IMR-90 (cell line): ENCODE results near the gene CNOT3. TPM values are rescaled to one million over a fixed set of nuclear protein-coding genes. Genes with fewer than 3 reads are reported as not detected.

Experiments used
- ATAC-seq: fragments of 200-7000 bp; cut with Tn5 transposase; 2 replicates; pipeline ENCODE4 v1.9.1; 2020; ENCODE audit warnings: low read depth, mild to moderate bottlenecking, moderate library complexity
- BruUV-seq: library from RNA; stranded (reverse); fragments of 400-500 nt; replicated peaks from 2 replicates; lab custom pipeline; 2021; lab: Mats Ljungman, UMichigan
- CTCF ChIA-PET: fragments of 300-600 bp; formaldehyde crosslinking; extraction: SDS; loops from one replicate; lab custom pipeline; 2021; ENCODE audit warnings: antibody characterized with exemption; lab: Yijun Ruan, JAX
- POLR2A ChIA-PET: fragments of 300-600 bp; sonication (Branson Sonifier 250); formaldehyde crosslinking; loops from one replicate; lab custom pipeline; 2022; ENCODE audit warnings: antibody characterized with exemption; ENCODE audit not compliant: unreplicated experiment; lab: Charles Lee
- DNase-seq: peaks from one replicate; pipeline ENCODE4 v3.0.0; 2013
- H2AFZ ChIP-seq: replicated peaks from 2 replicates; pipeline ENCODE3; 2013; ENCODE audit warnings: low read length, mild to moderate bottlenecking; ENCODE audit not compliant: poor library complexity
- H2AK5ac ChIP-seq: 2 replicates; pipeline ENCODE4 v1.6.1; 2013; ENCODE audit warnings: low read depth, low read length, inconsistent platforms
- H2AK9ac ChIP-seq: replicated peaks from 2 replicates; pipeline ENCODE3; 2013; ENCODE audit warnings: mild to moderate bottlenecking, low read depth, low read length, moderate library complexity; ENCODE audit not compliant: poor library complexity
- H2BK120ac ChIP-seq: 2 replicates; pipeline ENCODE4 v1.6.1; 2013; ENCODE audit warnings: low read depth, low read length, inconsistent platforms
- H2BK15ac ChIP-seq: 3 replicates; pipeline ENCODE4 v1.6.1; 2013; ENCODE audit warnings: low read depth, low read length, inconsistent platforms
- H2BK20ac ChIP-seq: 2 replicates; pipeline ENCODE4 v1.6.1; 2013; ENCODE audit warnings: low read depth, mild to moderate bottlenecking, inconsistent platforms, low read length, moderate library complexity
- H2BK5ac ChIP-seq: 2 replicates; pipeline ENCODE4 v1.6.1; 2013; ENCODE audit warnings: mild to moderate bottlenecking, low read depth, low read length, inconsistent platforms; ENCODE audit not compliant: poor library complexity, severe bottlenecking
- H3K14ac ChIP-seq: replicated peaks from 2 replicates; pipeline ENCODE4 v1.6.1; 2013; ENCODE audit warnings: low read depth, low read length, inconsistent platforms
- H3K18ac ChIP-seq: 2 replicates; pipeline ENCODE4 v1.6.1; 2013; ENCODE audit warnings: low read depth, low read length, control low read depth
- H3K23ac ChIP-seq: 2 replicates; pipeline ENCODE4 v1.6.1; 2013; ENCODE audit warnings: low read depth, low read length, inconsistent platforms
- H3K27ac ChIP-seq: 2 replicates; pipeline ENCODE4 v1.5.1; 2013; ENCODE audit warnings: mild to moderate bottlenecking, control low read depth, low read length; ENCODE audit not compliant: insufficient read depth
- H3K27me3 ChIP-seq: 2 replicates; pipeline ENCODE4 v1.6.1; 2013; ENCODE audit warnings: low read length; ENCODE audit not compliant: control insufficient read depth, insufficient read depth
- H3K36me3 ChIP-seq: 2 replicates; pipeline ENCODE4 v1.6.1; 2013; ENCODE audit warnings: low read length, mixed read lengths; ENCODE audit not compliant: control insufficient read depth, insufficient read depth
- H3K4ac ChIP-seq: 2 replicates; pipeline ENCODE4 v1.6.1; 2013; ENCODE audit warnings: low read depth, low read length, inconsistent platforms
- H3K4me1 ChIP-seq: 2 replicates; pipeline ENCODE4 v1.6.1; 2013; ENCODE audit warnings: low read length, mixed read lengths; ENCODE audit not compliant: control insufficient read depth, insufficient read depth
- H3K4me2 ChIP-seq: 2 replicates; pipeline ENCODE4 v1.6.1; 2013; ENCODE audit warnings: low read depth, mild to moderate bottlenecking, control low read depth, low read length, moderate library complexity
- H3K4me3 ChIP-seq: 2 replicates; pipeline ENCODE4 v1.5.1; 2013; ENCODE audit warnings: low read depth, mild to moderate bottlenecking, control low read depth, low read length, moderate library complexity; ENCODE audit not compliant: insufficient read depth
- H3K56ac ChIP-seq: 2 replicates; pipeline ENCODE4 v1.6.1; 2013; ENCODE audit warnings: low read length, inconsistent platforms; ENCODE audit not compliant: insufficient read depth; ENCODE audit errors: extremely low read depth
- H3K79me1 ChIP-seq, 2 experiments: 2 replicates each; pipeline ENCODE4 v1.6.1; 2013; ENCODE audit warnings: low read length in 2 of 2, inconsistent platforms in 1 of 2, low read depth in 1 of 2
- H3K9ac ChIP-seq: 2 replicates; pipeline ENCODE4 v1.6.1; 2013; ENCODE audit warnings: low read depth, low read length, control low read depth
- H3K9me1 ChIP-seq: 2 replicates; pipeline ENCODE4 v1.6.1; 2013; ENCODE audit warnings: low read length, inconsistent platforms; ENCODE audit not compliant: insufficient read depth
- H3K9me3 ChIP-seq: 2 replicates; pipeline ENCODE4 v1.6.1; 2013; ENCODE audit warnings: low read length; ENCODE audit not compliant: control insufficient read depth, insufficient read depth
- H4K20me1 ChIP-seq: 2 replicates; pipeline ENCODE4 v1.6.1; 2013; ENCODE audit warnings: low read length, inconsistent platforms; ENCODE audit not compliant: insufficient read depth
- H4K5ac ChIP-seq: 2 replicates; pipeline ENCODE4 v1.6.1; 2013; ENCODE audit warnings: mild to moderate bottlenecking, low read depth, low read length, control low read depth
- H4K8ac ChIP-seq, 2 experiments: 2 replicates each; pipeline ENCODE4 v1.6.1; 2013; ENCODE audit warnings: low read depth in 2 of 2, low read length in 2 of 2, control low read depth in 1 of 2, inconsistent platforms in 1 of 2
- H4K91ac ChIP-seq: 2 replicates; pipeline ENCODE4 v1.6.1; 2013; ENCODE audit warnings: low read depth, low read length, inconsistent platforms; ENCODE audit not compliant: insufficient read depth
- FOS ChIP-seq: fragments of 150-350 bp; IDR thresholded peaks from 2 replicates; pipeline ENCODE4 v1.6.1; 2016; ENCODE audit warnings: low read depth, low read length
- MAZ ChIP-seq: IDR thresholded peaks from 2 replicates; pipeline ENCODE4 v1.6.1; 2012; ENCODE audit warnings: low read depth, mild to moderate bottlenecking, low read length, improper control_type of control experiment, moderate library complexity, borderline replicate concordance
- MXI1 ChIP-seq: IDR thresholded peaks from 2 replicates; pipeline ENCODE4 v1.6.1; 2012; ENCODE audit warnings: low read depth, mild to moderate bottlenecking, low read length, moderate library complexity, borderline replicate concordance
- NFE2L2 ChIP-seq: fragments of 150-350 bp; IDR thresholded peaks from 2 replicates; pipeline ENCODE4 v1.6.1; 2016; ENCODE audit warnings: low read depth, mild to moderate bottlenecking, low read length
- POLR2A ChIP-seq: IDR thresholded peaks from 2 replicates; pipeline ENCODE4 v1.6.1; 2012; ENCODE audit warnings: mild to moderate bottlenecking, low read depth, low read length
- RCOR1 ChIP-seq: IDR thresholded peaks from 2 replicates; pipeline ENCODE4 v1.6.1; 2012; ENCODE audit warnings: mild to moderate bottlenecking, low read length, improper control_type of control experiment; ENCODE audit not compliant: insufficient replicate concordance
- RFX5 ChIP-seq: IDR thresholded peaks from 2 replicates; pipeline ENCODE4 v1.8.0; 2012; ENCODE audit warnings: low read depth, mild to moderate bottlenecking, low read length, moderate library complexity
- SMC3 ChIP-seq: fragments of 150-350 bp; IDR thresholded peaks from 2 replicates; pipeline ENCODE4 v1.6.1; 2016; ENCODE audit warnings: low read depth, mild to moderate bottlenecking, antibody characterized with exemption, low read length, moderate library complexity
- WGBS, 2 experiments: methylation state at CpG; one replicate each; pipeline versions ENCODE4 v1.1.5 to v1.1.7; 2013; ENCODE audit warnings: missing lambda C conversion rate in 2 of 2; ENCODE audit not compliant: insufficient read length in 1 of 2; ENCODE audit errors: extremely low coverage in 2 of 2; 5-methylcytosine and 5-hydroxymethylcytosine counted together
- dilution Hi-C: fragments of 300-500 bp; cut with HindIII; formaldehyde crosslinking; loops from one replicate; pipeline ENCODE4 v1.14.3; 2018; ENCODE audit warnings: low sequenced_read_pairs; ENCODE audit not compliant: unreplicated experiment
- in situ Hi-C: fragments of 300-500 bp; cut with MboI; formaldehyde crosslinking; loops from 3 replicates; pipeline ENCODE4 v1.14.3; 2019; ENCODE audit warnings: low sequenced_read_pairs, inconsistent platforms, mixed read lengths
- intact Hi-C: fragments of 100-400 bp; cut with micrococcal nuclease; formaldehyde crosslinking; loops from 2 replicates; pipeline ENCODE4 v1.10.0; 2022
- polyA plus RNA-seq, 3 experiments: library from polyadenylated mRNA; depleted of rRNA; stranded (reverse); fragments of >200 nt; gene quantifications; 2 replicates each; pipeline ENCODE4 v1.2.3, GENCODE V29; 2012; ENCODE audit warnings: low replicate concordance in 1 of 3
- total RNA-seq: library from RNA; depleted of rRNA; stranded (reverse); fragments of >200 nt; gene quantifications from 2 replicates; pipeline ENCODE4 v1.2.3, GENCODE V29; 2012

CNOT3 gene
- total and polyA plus RNA-seq, 2 of the 4 experiments (the other 2 are of a cell fraction), result 5.4 to 26.7 TPM

DNA sequence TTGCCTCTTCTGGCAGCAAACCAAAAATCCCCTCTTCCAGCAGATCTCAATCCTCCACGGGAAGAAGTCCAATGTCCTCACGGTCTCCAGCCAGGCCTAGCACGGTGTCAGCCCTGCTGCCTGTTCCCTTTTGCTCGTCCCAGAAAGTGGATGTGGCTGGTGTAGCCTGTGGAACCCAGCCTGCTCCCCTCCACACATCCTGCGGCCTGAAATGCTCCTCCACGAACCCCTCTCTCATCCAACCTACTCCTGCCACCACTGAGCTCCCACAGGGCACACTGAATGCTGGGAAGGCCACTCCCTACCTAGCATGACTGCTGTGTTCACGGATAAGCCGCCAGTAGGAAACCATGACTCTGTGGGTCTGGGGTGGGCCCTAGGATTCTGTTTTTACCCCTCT lies 48.8 kb downstream of the CNOT3 start:
- in situ Hi-C loops (no loop called here), intact Hi-C loops (no loop called here), dilution Hi-C loops (no loop called here)
- Histone ChIP-seq H3K14ac (no peak overlapping the region), H3K4ac (no peak overlapping the region), H3K18ac (no peak overlapping the region), H3K27ac (no peak overlapping the region), H2BK5ac (no peak overlapping the region), H2AK5ac (no peak overlapping the region), H3K4me1 (peaks cover 2% of the 10 kb centered on the region), H2BK15ac (no peak overlapping the region), H3K23ac (no peak overlapping the region), H3K9me1 (peaks cover 3% of the 10 kb centered on the region; the same call in 1 of the 2 replicates), H2AK9ac (no peak overlapping the region), H4K20me1 (peaks cover 14% of the 10 kb centered on the region), H2BK20ac (no peak overlapping the region), H3K4me2 (no peak overlapping the region), H2BK120ac (no peak overlapping the region), H2AFZ (no peak overlapping the region), H3K9me3 (no peaks in the 10 kb centered on the region), H3K79me1 (peaks cover 12 to 39% of the 10 kb centered on the region in 2 experiments), H3K56ac (no peak overlapping the region), H3K27me3 (no peaks in the 10 kb centered on the region), H3K36me3 (peaks cover 25% of the 10 kb centered on the region), H4K5ac (no peak overlapping the region), H4K91ac (no peak overlapping the region), H3K9ac (no peak overlapping the region), H4K8ac (no peak overlapping the region), H3K4me3 (no peak overlapping the region)
- no CpG with 5 or more reads among the region's 8 CpGs for WGBS, 2 experiments
- ATAC-seq (no peak), DNase-seq (no peak)
- TF ChIP-seq RCOR1, result no peak
- TF ChIP-seq FOS, result no peak
- no peak for TF ChIP-seq MXI1
- no peak for TF ChIP-seq SMC3
- TF ChIP-seq NFE2L2, result no peak
- no peak for TF ChIP-seq RFX5
- no peak for TF ChIP-seq POLR2A
- TF ChIP-seq MAZ, result no peak
- no TSS peak for BruUV-seq
- ChIA-PET POLR2A (no interaction called here), CTCF (interaction anchor here (0.5 kb wide), 1 partner anchor 16 kb away, joined by 3 read pairs; no protein-coding TSS in a partner anchor)
